Smooth muscle cell (in vitro differentiated cells): Measurements from ENCODE around the gene PRKAB2. TPM values are rescaled to one million over a fixed set of nuclear protein-coding genes. Genes with fewer than 3 reads are reported as not detected.

Experiments used
- DNase-seq: peaks from one replicate; lab custom pipeline; 2025; ENCODE audit not compliant: unreplicated experiment; lab: John Stamatoyannopoulos, UW
- H2AFZ ChIP-seq: fragments of 200-600 bp; sonication (generic); 2 replicates; pipeline ENCODE4 v1.6.0; 2016; ENCODE audit warnings: antibody characterized with exemption, low read depth, mild to moderate bottlenecking
- H3F3A ChIP-seq: fragments of 200-600 bp; sonication (generic); 2 replicates; pipeline ENCODE4 v1.6.0; 2017; ENCODE audit warnings: antibody characterized with exemption, low read depth
- H3K27ac ChIP-seq: fragments of 200-600 bp; sonication (generic); 2 replicates; pipeline ENCODE4 v1.5.1; 2016; ENCODE audit warnings: low read depth, mild to moderate bottlenecking
- H3K27me3 ChIP-seq: fragments of 200-600 bp; sonication (generic); 2 replicates; pipeline ENCODE4 v1.6.1; 2016; ENCODE audit warnings: low read depth, mild to moderate bottlenecking
- H3K36me3 ChIP-seq: fragments of 200-600 bp; sonication (generic); 2 replicates; pipeline ENCODE4 v1.5.1; 2016; ENCODE audit warnings: low read depth
- H3K4me1 ChIP-seq: fragments of 200-600 bp; sonication (generic); 2 replicates; pipeline ENCODE4 v1.5.1; 2016; ENCODE audit warnings: low read depth
- H3K4me2 ChIP-seq: fragments of 200-600 bp; sonication (generic); 2 replicates; pipeline ENCODE4 v1.6.0; 2016; ENCODE audit warnings: mild to moderate bottlenecking
- H3K4me3 ChIP-seq: fragments of 200-600 bp; sonication (generic); 2 replicates; pipeline ENCODE4 v1.5.1; 2016; ENCODE audit warnings: mild to moderate bottlenecking
- H3K79me2 ChIP-seq: fragments of 200-600 bp; sonication (generic); 2 replicates; pipeline ENCODE4 v1.6.0; 2016; ENCODE audit warnings: low read depth, mild to moderate bottlenecking
- H3K9ac ChIP-seq: fragments of 200-600 bp; sonication (generic); 2 replicates; pipeline ENCODE4 v1.6.0; 2016; ENCODE audit warnings: low read depth
- H3K9me3 ChIP-seq: fragments of 200-600 bp; sonication (generic); replicated peaks from 2 replicates; pipeline ENCODE4 v1.5.1; 2016; ENCODE audit warnings: low read depth
- H4K20me1 ChIP-seq: fragments of 200-600 bp; sonication (generic); 2 replicates; pipeline ENCODE4 v1.6.0; 2016; ENCODE audit warnings: low read depth
- CTCF ChIP-seq: fragments of 200-600 bp; sonication (generic); IDR thresholded peaks from 2 replicates; pipeline ENCODE4 v1.5.1; 2017; ENCODE audit warnings: borderline replicate concordance, mild to moderate bottlenecking, antibody characterized with exemption; ENCODE audit not compliant: insufficient read depth, poor library complexity, severe bottlenecking
- WGBS: methylation state at CpG from one replicate; pipeline ENCODE4 v1.1.7; 2016; ENCODE audit warnings: low lambda C conversion rate; 5-methylcytosine and 5-hydroxymethylcytosine counted together
- polyA plus RNA-seq: library from polyadenylated mRNA; unstranded; fragments of >200 nt; fragmentation: Nextera tagmentation; extraction: Ambion mirVana; gene quantifications from 2 replicates; pipeline ENCODE4 v1.2.1, GENCODE V29; 2016
- total RNA-seq: library from RNA; depleted of rRNA; stranded (reverse); fragments of >200 nt; gene quantifications from 2 replicates; pipeline ENCODE4 v1.2.3, GENCODE V29; 2014

PRKAB2 gene
- total and polyA plus RNA-seq, 2 experiments from 2014 or later, result 22.9 to 50.8 TPM

GRCh38 chr1:147185432-147185831 is 13.2 kb upstream of the PRKAB2 start:
- no peak overlapping the region for H2AFZ ChIP-seq
- no peak for DNase-seq
- H3K79me2 ChIP-seq, result no peaks in the 10 kb centered on the region
- no peaks in the 10 kb centered on the region for H3K4me1 ChIP-seq
- H3K4me3 ChIP-seq, result no peak overlapping the region
- H3F3A ChIP-seq, result no peaks in the 10 kb centered on the region
- TF ChIP-seq CTCF, result no peak
- H3K9me3 ChIP-seq, result no peaks in the 10 kb centered on the region
- H3K27ac ChIP-seq, result no peak overlapping the region
- 76% methylated on average over 2 of the region's 2 CpGs for WGBS
- no peak overlapping the region for H3K4me2 ChIP-seq
- no peaks in the 10 kb centered on the region for H3K27me3 ChIP-seq
- H3K9ac ChIP-seq, result no peak overlapping the region
- no peaks in the 10 kb centered on the region for H3K36me3 ChIP-seq
- H4K20me1 ChIP-seq, result no peaks in the 10 kb centered on the region

- Histone ChIP-seq H3F3A (no peaks in the 10 kb centered on the region), H3K4me2 (no peak overlapping the region), H3K9ac (no peak overlapping the region), H3K4me1 (peaks cover 11% of the 10 kb centered on the region), H3K27ac (no peak overlapping the region), H3K9me3 (no peaks in the 10 kb centered on the region), H3K36me3 (peaks cover 7% of the 10 kb centered on the region), H2AFZ (no peak overlapping the region), H3K4me3 (no peak overlapping the region), H3K27me3 (no peaks in the 10 kb centered on the region), H3K79me2 (peaks cover 11% of the 10 kb centered on the region), H4K20me1 (no peaks in the 10 kb centered on the region)
- no peak for DNase-seq
- no peak for TF ChIP-seq CTCF
- 97% methylated on average over 16 of the region's 36 CpGs for WGBS
These were observed 5.5 kb upstream of the PRKAB2 start for GRCh38 chr1:147177611-147178380.

GRCh38 chr1:147171399-147172167 is 687 bp downstream of the PRKAB2 start:
- H3K4me3 ChIP-seq, result peak overlapping the region; percentile 93
- peak overlapping the region; percentile 92 for H3K9ac ChIP-seq
- peak overlapping the region; percentile 95 for H3K4me2 ChIP-seq
- 2% methylated on average over 32 of the region's 32 CpGs for WGBS
- H2AFZ ChIP-seq, result peak overlapping the region; percentile 84
- H3K36me3 ChIP-seq, result peaks cover 7% of the 10 kb centered on the region
- no peak for TF ChIP-seq CTCF
- no peak for DNase-seq
- peaks cover 53% of the 10 kb centered on the region for H3K79me2 ChIP-seq
- no peaks in the 10 kb centered on the region for H3K9me3 ChIP-seq
- H3F3A ChIP-seq, result peaks cover 19% of the 10 kb centered on the region
- peaks cover 51% of the 10 kb centered on the region for H3K4me1 ChIP-seq
- peak overlapping the region; percentile 100 for H3K27ac ChIP-seq
- no peaks in the 10 kb centered on the region for H4K20me1 ChIP-seq
- H3K27me3 ChIP-seq, result no peaks in the 10 kb centered on the region
